Activated CD4-positive, alpha-beta memory T cell treated with anti-CD3 and anti-CD28 coated beads for 36 hours (primary cell): Measurements from ENCODE around the gene FAM53C. TPM values are rescaled to one million over a fixed set of nuclear protein-coding genes. Genes with fewer than 3 reads are reported as not detected.

ENCODE experiments used
- CTCF ChIA-PET: fragments of 350-600 bp; sonication (Branson Sonifier 250); formaldehyde crosslinking; loops from one replicate; lab custom pipeline; 2021; ENCODE audit warnings: antibody characterized with exemption, inconsistent platforms; lab: Charles Lee
- POLR2A ChIA-PET: fragments of 350-600 bp; sonication (Branson Sonifier 250); formaldehyde crosslinking; loops from one replicate; lab custom pipeline; 2021; ENCODE audit warnings: antibody characterized with exemption; lab: Charles Lee
- DNase-seq: peaks from one replicate; pipeline ENCODE4 v3.0.0-alpha.2; 2020
- H3K27ac Mint-ChIP-seq: one replicate; pipeline ENCODE4 v1.8.0; 2021; ENCODE audit warnings: mixed read lengths
- H3K27me3 Mint-ChIP-seq: one replicate; pipeline ENCODE4 v1.8.0; 2021; ENCODE audit warnings: mixed read lengths
- H3K36me3 Mint-ChIP-seq: one replicate; pipeline ENCODE4 v1.8.0; 2021; ENCODE audit warnings: mixed read lengths
- H3K4me1 Mint-ChIP-seq: one replicate; pipeline ENCODE4 v1.8.0; 2021; ENCODE audit warnings: low read depth, mixed read lengths
- H3K4me3 Mint-ChIP-seq: one replicate; pipeline ENCODE4 v1.8.0; 2021; ENCODE audit warnings: mild to moderate bottlenecking, mixed read lengths
- H3K9me3 Mint-ChIP-seq: one replicate; pipeline ENCODE4 v1.8.0; 2021; ENCODE audit warnings: mixed read lengths
- intact Hi-C: fragments of 100-400 bp; cut with micrococcal nuclease; formaldehyde crosslinking; loops from one replicate; pipeline ENCODE4 v1.15.1; 2023
- total RNA-seq, 2 experiments: library from RNA; stranded (reverse); gene quantifications; one replicate each; pipeline ENCODE4 v1.2.3, GENCODE V29; 2021

Gene FAM53C
- total RNA-seq, 2 experiments from 2014 or later, result 17.2 to 19.2 TPM

- no peaks in the 10 kb centered on the region for H3K36me3 Mint-ChIP-seq
- no peak overlapping the region for H3K4me3 Mint-ChIP-seq
- intact Hi-C loops, result no loop called here
- no peak overlapping the region for H3K27ac Mint-ChIP-seq
- no peak for DNase-seq
- ChIA-PET CTCF (interaction anchor here (1.4 kb wide), 1 partner anchor 14 kb away, joined by 4 read pairs; the partner anchor contains the start of gene KDM3B), POLR2A (no interaction called here)
- no peaks in the 10 kb centered on the region for H3K9me3 Mint-ChIP-seq
- H3K27me3 Mint-ChIP-seq, result no peaks in the 10 kb centered on the region
- H3K4me1 Mint-ChIP-seq, result peaks cover 35% of the 10 kb centered on the region
These were observed 28.7 kb downstream of the FAM53C start for GRCh38 chr5:138366632-138367382.

GRCh38 chr5:138369261-138369660 is 31.2 kb downstream of the FAM53C start:
- Mint-ChIP-seq H3K27me3 (no peaks in the 10 kb centered on the region), H3K9me3 (no peaks in the 10 kb centered on the region), H3K4me1 (peaks cover 45% of the 10 kb centered on the region), H3K36me3 (no peaks in the 10 kb centered on the region), H3K4me3 (no peak overlapping the region), H3K27ac (no peak overlapping the region)
- DNase-seq, result no peak
- intact Hi-C loops, result no loop called here
- ChIA-PET POLR2A (interaction anchor here (0.5 to 1.1 kb wide), 3 partner anchors 13 to 162 kb away, joined by 4 to 5 read pairs (median 5); partner anchors contain the start of gene KDM3B), CTCF (interaction anchor here (5.8 kb wide), 1 partner anchor 15 kb away, joined by 70 read pairs; the partner anchor contains the start of gene KDM3B)

GRCh38 chr5:138369706-138370105 is 31.6 kb downstream of the FAM53C start:
- H3K27ac Mint-ChIP-seq, result no peak overlapping the region
- H3K4me3 Mint-ChIP-seq, result no peak overlapping the region
- no peaks in the 10 kb centered on the region for H3K9me3 Mint-ChIP-seq
- H3K36me3 Mint-ChIP-seq, result no peaks in the 10 kb centered on the region
- H3K4me1 Mint-ChIP-seq, result peaks cover 45% of the 10 kb centered on the region
- POLR2A ChIA-PET, result interaction anchor here (0.5 kb wide), 2 partner anchors 13 to 163 kb away, joined by 5 read pairs; no protein-coding TSS in a partner anchor
- CTCF ChIA-PET, result interaction anchor here (1.6 to 5.8 kb wide), 2 partner anchors 16 to 189 kb away, joined by 5 to 70 read pairs; partner anchors contain the start of gene KDM3B
- intact Hi-C loops, result loop anchor here (5.0 kb wide), 1 partner anchor 38 kb away; no protein-coding TSS in a partner anchor
- DNase-seq, result no peak
- no peaks in the 10 kb centered on the region for H3K27me3 Mint-ChIP-seq

DNA sequence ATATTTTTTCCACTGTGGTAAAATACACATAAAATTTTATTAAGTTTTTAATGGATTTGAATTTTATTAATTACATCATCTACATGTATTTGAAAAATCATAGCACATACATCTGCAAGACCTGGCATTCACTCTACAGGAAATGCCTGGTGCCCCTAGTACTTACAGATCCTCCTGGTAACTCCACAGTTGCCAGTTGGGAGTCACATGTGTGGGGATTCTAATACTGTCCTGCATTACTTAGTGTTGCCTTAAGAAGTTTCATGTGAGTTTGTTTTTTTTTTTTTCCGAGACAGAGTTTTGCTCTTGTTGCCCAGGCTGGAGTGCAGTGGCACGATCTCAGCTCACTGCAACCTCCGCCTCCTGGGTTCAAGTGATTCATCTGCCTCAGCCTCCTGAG is 32.5 kb downstream of the FAM53C start:
- Mint-ChIP-seq H3K27ac (no peak overlapping the region), H3K4me1 (peaks cover 44% of the 10 kb centered on the region), H3K4me3 (no peak overlapping the region), H3K9me3 (no peaks in the 10 kb centered on the region), H3K27me3 (no peaks in the 10 kb centered on the region), H3K36me3 (no peaks in the 10 kb centered on the region)
- POLR2A ChIA-PET, result no interaction called here
- CTCF ChIA-PET, result interaction anchor here (1.6 to 5.8 kb wide), 2 partner anchors 17 to 189 kb away, joined by 5 to 70 read pairs; partner anchors contain the start of gene KDM3B
- intact Hi-C loops, result loop anchor here (5.0 kb wide), 1 partner anchor 37 kb away; no protein-coding TSS in a partner anchor
- no peak for DNase-seq

DNA sequence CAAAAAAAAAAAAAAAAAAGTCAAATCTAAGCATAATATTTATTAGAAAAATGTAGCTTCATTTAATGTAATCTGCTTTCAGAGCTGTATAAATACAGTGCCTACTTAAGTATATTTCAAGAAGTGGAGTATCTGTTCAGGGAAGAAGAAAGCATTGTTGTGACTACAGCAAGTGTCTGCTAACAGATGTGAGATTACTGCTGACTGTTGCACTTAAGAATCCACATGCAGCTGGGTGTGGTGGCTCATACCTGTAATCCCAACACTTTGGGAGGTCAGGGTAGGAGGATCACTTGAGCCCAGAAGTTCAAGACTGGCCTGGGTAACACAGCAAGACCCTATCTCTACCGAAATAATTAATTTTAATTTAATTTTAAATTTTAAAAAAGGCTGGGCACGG is 33.4 kb downstream of the FAM53C start:
- Mint-ChIP-seq H3K36me3 (peaks cover 1% of the 10 kb centered on the region), H3K4me3 (no peak overlapping the region), H3K4me1 (peaks cover 41% of the 10 kb centered on the region), H3K27ac (no peak overlapping the region), H3K27me3 (no peaks in the 10 kb centered on the region), H3K9me3 (no peaks in the 10 kb centered on the region)
- intact Hi-C loops, result loop anchor here (5.0 kb wide), 1 partner anchor 36 kb away; no protein-coding TSS in a partner anchor
- DNase-seq, result no peak
- ChIA-PET CTCF (interaction anchor here (0.7 to 5.8 kb wide), 4 partner anchors 18 to 190 kb away, joined by 3 to 70 read pairs (median 4); partner anchors contain the start of gene KDM3B), POLR2A (interaction anchor here (1.8 kb wide), 1 partner anchor 19 kb away, joined by 7 read pairs; the partner anchor contains the start of gene KDM3B)

DNA sequence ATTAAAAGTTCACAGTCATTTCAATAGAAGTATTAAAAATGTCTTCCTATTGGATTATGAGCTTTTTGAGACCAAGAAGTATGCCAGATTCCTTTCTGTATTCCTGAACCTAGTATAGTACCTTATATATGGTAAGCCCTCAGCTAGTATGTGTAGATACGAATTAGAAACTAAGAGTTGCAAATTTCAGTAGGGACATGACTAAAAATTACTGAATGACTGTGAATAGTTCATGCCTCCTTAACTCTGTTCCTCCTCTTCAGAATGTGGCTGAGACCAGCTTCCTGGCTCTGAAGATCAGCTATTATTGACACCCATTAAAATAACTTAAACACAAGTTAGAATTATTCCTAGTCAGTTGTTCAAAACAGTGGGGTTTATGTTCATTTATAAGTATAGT is 34.2 kb downstream of the FAM53C start:
- H3K27ac Mint-ChIP-seq, result no peak overlapping the region
- no peak for DNase-seq
- peaks cover 34% of the 10 kb centered on the region for H3K4me1 Mint-ChIP-seq
- H3K4me3 Mint-ChIP-seq, result no peak overlapping the region
- CTCF ChIA-PET, result interaction anchor here (5.8 kb wide), 1 partner anchor 18 kb away, joined by 70 read pairs; the partner anchor contains the start of gene KDM3B
- POLR2A ChIA-PET, result interaction anchor here (1.8 kb wide), 1 partner anchor 20 kb away, joined by 7 read pairs; the partner anchor contains the start of gene KDM3B
- no peaks in the 10 kb centered on the region for H3K9me3 Mint-ChIP-seq
- intact Hi-C loops, result loop anchor here (5.0 kb wide), 1 partner anchor 35 kb away; no protein-coding TSS in a partner anchor
- H3K36me3 Mint-ChIP-seq, result peaks cover 5% of the 10 kb centered on the region
- no peaks in the 10 kb centered on the region for H3K27me3 Mint-ChIP-seq

DNA sequence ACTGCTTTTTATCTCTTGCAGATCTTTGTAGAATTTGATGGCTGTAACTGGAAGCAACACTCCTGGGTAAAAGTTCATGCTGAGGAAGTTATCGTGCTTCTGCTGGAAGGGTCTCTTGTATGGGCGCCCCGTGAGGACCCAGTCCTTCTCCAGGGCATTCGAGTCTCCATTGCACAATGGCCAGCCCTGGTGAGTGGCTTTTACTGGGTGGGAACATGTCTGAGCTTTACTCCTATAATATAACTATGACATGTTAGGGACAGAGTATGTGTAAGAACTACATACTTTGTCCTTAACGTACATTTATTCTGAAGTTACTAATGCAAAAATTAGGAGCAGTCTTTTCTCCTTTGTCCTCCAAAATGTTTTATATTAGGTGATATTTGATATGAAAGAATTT is 34.6 kb downstream of the FAM53C start:
- Mint-ChIP-seq H3K9me3 (no peaks in the 10 kb centered on the region), H3K27me3 (no peaks in the 10 kb centered on the region), H3K4me3 (no peak overlapping the region), H3K36me3 (peaks cover 9% of the 10 kb centered on the region), H3K4me1 (peaks cover 34% of the 10 kb centered on the region), H3K27ac (no peak overlapping the region)
- ChIA-PET CTCF (interaction anchor here (5.8 kb wide), 1 partner anchor 19 kb away, joined by 70 read pairs; the partner anchor contains the start of gene KDM3B), POLR2A (interaction anchor here (1.8 kb wide), 1 partner anchor 20 kb away, joined by 7 read pairs; the partner anchor contains the start of gene KDM3B)
- intact Hi-C loops, result loop anchor here (5.0 kb wide), 1 partner anchor 35 kb away; no protein-coding TSS in a partner anchor
- no peak for DNase-seq

- H3K4me3 Mint-ChIP-seq, result no peak overlapping the region
- H3K27me3 Mint-ChIP-seq, result no peaks in the 10 kb centered on the region
- H3K36me3 Mint-ChIP-seq, result peaks cover 36% of the 10 kb centered on the region
- no peaks in the 10 kb centered on the region for H3K4me1 Mint-ChIP-seq
- intact Hi-C loops, result no loop called here
- no peak for DNase-seq
- CTCF ChIA-PET, result interaction anchor here (0.6 to 1.0 kb wide), 3 partner anchors 29 to 880 kb away, joined by 3 read pairs; partner anchors contain the start of gene KDM3B
- no peak overlapping the region for H3K27ac Mint-ChIP-seq
- POLR2A ChIA-PET, result interaction anchor here (0.6 kb wide), 2 partner anchors 13 to 97 kb away, joined by 4 to 5 read pairs; no protein-coding TSS in a partner anchor
- no peaks in the 10 kb centered on the region for H3K9me3 Mint-ChIP-seq
These were observed 44.3 kb downstream of the FAM53C start for GRCh38 chr5:138382347-138382746.

GRCh38 chr5:138385660-138386059 is 47.6 kb downstream of the FAM53C start:
- intact Hi-C loops, result no loop called here
- H3K4me3 Mint-ChIP-seq, result no peak overlapping the region
- no peak overlapping the region for H3K27ac Mint-ChIP-seq
- peaks cover 31% of the 10 kb centered on the region for H3K36me3 Mint-ChIP-seq
- H3K27me3 Mint-ChIP-seq, result no peaks in the 10 kb centered on the region
- POLR2A ChIA-PET, result no interaction called here
- no peaks in the 10 kb centered on the region for H3K4me1 Mint-ChIP-seq
- H3K9me3 Mint-ChIP-seq, result no peaks in the 10 kb centered on the region
- CTCF ChIA-PET, result no interaction called here
- DNase-seq, result no peak

DNA sequence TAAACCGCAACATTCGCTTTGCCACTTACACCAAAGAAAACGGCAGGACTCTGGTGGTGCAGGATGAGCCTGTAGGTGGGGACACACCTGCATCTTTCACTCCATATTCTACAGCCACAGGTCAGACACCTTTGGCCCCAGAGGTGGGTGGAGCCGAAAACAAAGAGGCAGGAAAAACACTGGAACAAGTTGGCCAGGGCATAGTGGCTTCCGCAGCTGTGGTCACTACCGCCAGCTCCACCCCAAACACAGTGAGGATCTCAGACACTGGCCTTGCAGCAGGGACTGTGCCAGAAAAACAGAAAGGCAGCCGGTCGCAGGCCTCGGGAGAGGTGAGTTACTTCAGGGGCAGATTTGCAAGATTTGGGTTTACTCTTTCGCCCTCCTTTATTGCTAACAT is 48.2 kb downstream of the FAM53C start:
- intact Hi-C loops, result no loop called here
- Mint-ChIP-seq H3K9me3 (no peaks in the 10 kb centered on the region), H3K4me3 (no peak overlapping the region), H3K27ac (no peak overlapping the region), H3K27me3 (no peaks in the 10 kb centered on the region), H3K36me3 (peaks cover 32% of the 10 kb centered on the region), H3K4me1 (no peaks in the 10 kb centered on the region)
- no peak for DNase-seq
- ChIA-PET POLR2A (no interaction called here), CTCF (no interaction called here)

GRCh38 chr5:138389332-138389731 is 51.3 kb downstream of the FAM53C start:
- Mint-ChIP-seq H3K4me1 (no peaks in the 10 kb centered on the region), H3K9me3 (no peaks in the 10 kb centered on the region), H3K27ac (no peak overlapping the region), H3K4me3 (no peak overlapping the region), H3K36me3 (peaks cover 17% of the 10 kb centered on the region), H3K27me3 (no peaks in the 10 kb centered on the region)
- CTCF ChIA-PET, result interaction anchor here (1.3 kb wide), 1 partner anchor 37 kb away, joined by 6 read pairs; the partner anchor contains the start of gene KDM3B
- intact Hi-C loops, result no loop called here
- no peak for DNase-seq
- POLR2A ChIA-PET, result interaction anchor here (0.7 kb wide), 1 partner anchor 70 kb away, joined by 3 read pairs; no protein-coding TSS in a partner anchor
